Muscle layer of duodenum (tissue), 2 donors: ENCODE results near the gene RPRD1B.

ENCODE experiments used
- H3K27ac ChIP-seq: one replicate; pipeline ENCODE4 v1.7.0; 2013; ENCODE audit warnings: mild to moderate bottlenecking, low read length
- H3K27me3 ChIP-seq: one replicate; pipeline ENCODE4 v1.7.0; 2013; ENCODE audit warnings: low read depth, mild to moderate bottlenecking, control low read depth, low read length
- H3K36me3 ChIP-seq, 2 donors: one replicate each; pipeline ENCODE4 v1.7.0; 2013; ENCODE audit warnings: low read length in 2 of 2, control low read depth in 1 of 2, mild to moderate bottlenecking in 1 of 2; ENCODE audit not compliant: insufficient read depth in 2 of 2, control insufficient read depth in 1 of 2
- H3K4me1 ChIP-seq, 2 donors: one replicate each; pipeline ENCODE4 v1.7.0; 2013; ENCODE audit warnings: low read length in 2 of 2, mild to moderate bottlenecking in 2 of 2, control low read depth in 1 of 2, moderate library complexity in 1 of 2; ENCODE audit not compliant: insufficient read depth in 2 of 2, control insufficient read depth in 1 of 2
- H3K4me3 ChIP-seq, 2 donors: one replicate each; pipeline ENCODE4 v1.7.0; 2013; ENCODE audit warnings: low read length in 2 of 2, low read depth in 1 of 2, mild to moderate bottlenecking in 1 of 2
- H3K9me3 ChIP-seq, 2 donors: one replicate each; pipeline ENCODE4 v1.7.0; 2013; ENCODE audit warnings: low read length in 2 of 2, control low read depth in 1 of 2, mild to moderate bottlenecking in 1 of 2; ENCODE audit not compliant: control insufficient read depth in 1 of 2
- donor health status: healthy.

Gene RPRD1B

DNA sequence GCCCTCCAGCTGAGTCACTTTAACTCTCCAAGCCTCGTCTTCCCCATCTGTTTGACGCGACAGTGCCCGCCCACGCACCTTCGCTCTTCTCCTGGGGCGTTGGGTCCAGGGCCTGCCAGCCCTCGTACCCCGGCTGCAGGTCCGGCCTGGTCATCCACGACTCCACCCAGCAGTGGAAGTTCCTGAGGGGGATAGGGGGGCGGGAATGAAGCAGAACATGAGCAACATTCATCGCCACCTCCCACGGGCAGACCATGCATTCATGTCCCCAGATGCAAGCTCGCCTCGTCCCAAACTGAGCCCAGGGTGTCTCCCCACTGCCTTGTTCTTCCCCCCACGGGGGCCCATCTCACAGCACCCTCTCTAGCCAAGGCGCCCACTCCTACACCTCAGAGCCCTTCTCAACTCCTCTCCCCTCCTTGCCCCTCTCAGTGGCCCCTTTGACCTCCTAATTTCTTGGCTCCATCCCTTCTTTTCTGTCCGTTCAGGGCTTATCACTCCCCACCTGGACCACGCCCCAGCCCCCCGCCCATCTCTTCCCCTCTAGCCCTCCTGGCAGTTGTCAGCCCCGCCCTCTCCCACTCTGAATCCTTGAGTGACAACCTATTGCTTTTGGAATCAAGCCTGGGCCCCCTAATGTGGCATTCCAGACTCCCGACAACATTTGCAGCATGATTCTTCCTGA lies 107.8 kb downstream of the RPRD1B start:
- Histone ChIP-seq H3K27ac (no peak overlapping the region), H3K36me3 (peaks cover 0 to 24% of the 10 kb centered on the region in 2 donors), H3K4me3 (no peak overlapping the region), H3K9me3 (no peaks in the 10 kb centered on the region), H3K27me3 (no peaks in the 10 kb centered on the region), H3K4me1 (peaks cover 18 to 30% of the 10 kb centered on the region in 2 donors)
